K562 (cell line): Measurements from ENCODE around the gene SNX9. TPM values are rescaled to one million over a fixed set of nuclear protein-coding genes. Genes with fewer than 3 reads are reported as not detected.
A peak's percentile ranks its signal among the peaks of the same experiment; 100 is the strongest.

Experiments used
- CREB3L1 ChIP-seq: fragments of 450-650 bp; IDR thresholded peaks from 2 replicates; pipeline ENCODE4 v1.6.1; 2014; ENCODE audit warnings: low read depth, mild to moderate bottlenecking, moderate library complexity, borderline replicate concordance
- EGR1 ChIP-seq: fragments of 450-650 bp; conservative IDR thresholded peaks from 2 replicates; pipeline ENCODE4 v1.6.1; 2017; ENCODE audit warnings: mild to moderate bottlenecking
- KAT8 ChIP-seq: fragments of 450-650 bp; IDR thresholded peaks from 2 replicates; pipeline ENCODE4 v1.6.1; 2016; ENCODE audit warnings: low read depth, mild to moderate bottlenecking
- NONO ChIP-seq, 2 experiments: fragments of 200-400 bp in 1 of 2; fragments of 450-650 bp in 1 of 2; formaldehyde crosslinking in 1 of 2; IDR thresholded peaks; 2 replicates each; pipeline ENCODE4 v1.6.1; 2017; ENCODE audit warnings: low read depth in 2 of 2, mild to moderate bottlenecking in 2 of 2, moderate library complexity in 2 of 2, low read length in 1 of 2
- PHTF2 ChIP-seq: fragments of 250-450 bp; sonication (Bioruptor Pico); IDR thresholded peaks from 2 replicates; pipeline ENCODE4 v1.5.0; 2021; ENCODE audit warnings: mild to moderate bottlenecking
- SMARCA4 ChIP-seq: fragments of 450-650 bp; IDR thresholded peaks from 2 replicates; pipeline ENCODE4 v1.6.1; 2016
- SMARCC2 ChIP-seq: fragments of 450-650 bp; IDR thresholded peaks from 2 replicates; pipeline ENCODE4 v1.6.1; 2017; ENCODE audit warnings: antibody characterized with exemption, moderate library complexity, mild to moderate bottlenecking, low read depth
- SOX6 ChIP-seq: fragments of 450-650 bp; IDR thresholded peaks from 2 replicates; pipeline ENCODE4 v1.6.1; 2014; ENCODE audit warnings: mild to moderate bottlenecking
- SRSF7 ChIP-seq: fragments of 200-400 bp; formaldehyde crosslinking; optimal IDR thresholded peaks from 2 replicates; pipeline ENCODE3; 2017; ENCODE audit warnings: mild to moderate bottlenecking, low read depth, low read length
- ZHX1 ChIP-seq: fragments of 150-350 bp; conservative IDR thresholded peaks from 2 replicates; pipeline ENCODE4 v1.6.1; 2014; ENCODE audit warnings: low read length
- ZNF263 ChIP-seq: sonication (generic); formaldehyde crosslinking; IDR thresholded peaks from 2 replicates; pipeline ENCODE4 v1.8.0; 2022; ENCODE audit warnings: mild to moderate bottlenecking, missing genetic modification reagents, borderline replicate concordance
- polyA plus RNA-seq, 8 experiments: library from polyadenylated mRNA; depleted of rRNA in 4 of 8; stranded (reverse) in 5 of 8; unstranded in 3 of 8; fragments of >200 nt; fragmentation: Nextera tagmentation in 2 of 8; fragmentation: Illumina TruSeq in 1 of 8; extraction: Ambion mirVana in 2 of 8; extraction: Trizol in 1 of 8; gene quantifications; 2 replicates each; pipeline versions ENCODE4 v1.2.1 to v1.2.3, GENCODE V29; 2011 to 2014; ENCODE audit warnings: inconsistent platforms in 1 of 8, missing spikeins in 1 of 8
- total RNA-seq, 7 experiments: library from RNA; depleted of rRNA in 6 of 7; stranded (reverse); fragments of >200 nt in 6 of 7; fragmentation: Illumina TruSeq in 2 of 7; extraction: Trizol in 2 of 7; gene quantifications; 2 replicates each; pipeline versions ENCODE4 v1.2.1 to v1.2.3, GENCODE V29; 2011 to 2021; ENCODE audit warnings: low replicate concordance in 1 of 7
- TF ChIP-seq, protein P1 (sequence below): fragments of 200-800 bp; sonication (Bioruptor generic); IDR thresholded peaks from 2 replicates; pipeline ENCODE4 v1.6.1; 2016; ENCODE audit warnings: missing genetic modification characterization, missing compliant biosample characterization

SNX9 gene
- total and polyA plus RNA-seq, 9 of the 15 experiments (the other 6 are each of a cell fraction or from before 2014, with no cell fraction given), result 6.0 to 81.7 (median 57.1) TPM

- TF ChIP-seq, protein P1, sequence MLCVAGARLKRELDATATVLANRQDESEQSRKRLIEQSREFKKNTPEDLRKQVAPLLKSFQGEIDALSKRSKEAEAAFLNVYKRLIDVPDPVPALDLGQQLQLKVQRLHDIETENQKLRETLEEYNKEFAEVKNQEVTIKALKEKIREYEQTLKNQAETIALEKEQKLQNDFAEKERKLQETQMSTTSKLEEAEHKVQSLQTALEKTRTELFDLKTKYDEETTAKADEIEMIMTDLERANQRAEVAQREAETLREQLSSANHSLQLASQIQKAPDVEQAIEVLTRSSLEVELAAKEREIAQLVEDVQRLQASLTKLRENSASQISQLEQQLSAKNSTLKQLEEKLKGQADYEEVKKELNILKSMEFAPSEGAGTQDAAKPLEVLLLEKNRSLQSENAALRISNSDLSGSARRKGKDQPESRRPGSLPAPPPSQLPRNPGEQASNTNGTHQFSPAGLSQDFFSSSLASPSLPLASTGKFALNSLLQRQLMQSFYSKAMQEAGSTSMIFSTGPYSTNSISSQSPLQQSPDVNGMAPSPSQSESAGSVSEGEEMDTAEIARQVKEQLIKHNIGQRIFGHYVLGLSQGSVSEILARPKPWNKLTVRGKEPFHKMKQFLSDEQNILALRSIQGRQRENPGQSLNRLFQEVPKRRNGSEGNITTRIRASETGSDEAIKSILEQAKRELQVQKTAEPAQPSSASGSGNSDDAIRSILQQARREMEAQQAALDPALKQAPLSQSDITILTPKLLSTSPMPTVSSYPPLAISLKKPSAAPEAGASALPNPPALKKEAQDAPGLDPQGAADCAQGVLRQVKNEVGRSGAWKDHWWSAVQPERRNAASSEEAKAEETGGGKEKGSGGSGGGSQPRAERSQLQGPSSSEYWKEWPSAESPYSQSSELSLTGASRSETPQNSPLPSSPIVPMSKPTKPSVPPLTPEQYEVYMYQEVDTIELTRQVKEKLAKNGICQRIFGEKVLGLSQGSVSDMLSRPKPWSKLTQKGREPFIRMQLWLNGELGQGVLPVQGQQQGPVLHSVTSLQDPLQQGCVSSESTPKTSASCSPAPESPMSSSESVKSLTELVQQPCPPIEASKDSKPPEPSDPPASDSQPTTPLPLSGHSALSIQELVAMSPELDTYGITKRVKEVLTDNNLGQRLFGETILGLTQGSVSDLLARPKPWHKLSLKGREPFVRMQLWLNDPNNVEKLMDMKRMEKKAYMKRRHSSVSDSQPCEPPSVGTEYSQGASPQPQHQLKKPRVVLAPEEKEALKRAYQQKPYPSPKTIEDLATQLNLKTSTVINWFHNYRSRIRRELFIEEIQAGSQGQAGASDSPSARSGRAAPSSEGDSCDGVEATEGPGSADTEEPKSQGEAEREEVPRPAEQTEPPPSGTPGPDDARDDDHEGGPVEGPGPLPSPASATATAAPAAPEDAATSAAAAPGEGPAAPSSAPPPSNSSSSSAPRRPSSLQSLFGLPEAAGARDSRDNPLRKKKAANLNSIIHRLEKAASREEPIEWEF (CRISPR knock-in tag), result no peak
- TF ChIP-seq PHTF2 (CRISPR knock-in tag) (no peak), ZHX1 (no peak), ZNF263 (CRISPR knock-in tag) (peak; percentile 97), SMARCA4 (0 out of 2 replicates have a peak, but pooled peaks have one; percentile 10), SRSF7 (no peak), CREB3L1 (no peak), SMARCC2 (no peak), EGR1 (peak; percentile 73), SOX6 (no peak), KAT8 (no peak), NONO (IDR thresholded peaks at IDR 0.05; ENCODE audit: low read depth in 2 of 2, low read length in 1 of 2) (no peak)
These were observed 48.6 kb upstream of the SNX9 start (continued) for GRCh38 chr6:157774153-157775135.
